AG09309 (cell line): ENCODE results near the gene PXDC1.

ENCODE experiments used
- DNase-seq: peaks from one replicate; pipeline ENCODE4 v3.0.0-alpha.2; 2010; ENCODE audit warnings: low read depth
- H3K4me3 ChIP-seq: 2 replicates; pipeline ENCODE4 v1.5.1; 2011; ENCODE audit warnings: mild to moderate bottlenecking, low read depth, low read length, moderate library complexity; ENCODE audit not compliant: control insufficient read depth
- CTCF ChIP-seq: IDR thresholded peaks from 2 replicates; pipeline ENCODE4 v1.5.1; 2011; ENCODE audit warnings: mild to moderate bottlenecking, low read depth, low read length, inconsistent platforms; ENCODE audit not compliant: insufficient read depth, control insufficient read depth; ENCODE audit errors: missing control alignments

The PXDC1 gene

GRCh38 chr6:3745566-3746118 is 5.9 kb downstream of the PXDC1 start:
- no peak for DNase-seq
- TF ChIP-seq CTCF: no peak
- no peak overlapping the region for H3K4me3 ChIP-seq

- DNase-seq: no peak
- H3K4me3 ChIP-seq: no peak overlapping the region
- no peak for TF ChIP-seq CTCF
Measured at GRCh38 chr6:3744901-3745470, 6.5 kb downstream of the PXDC1 start.

- no peak for DNase-seq
- no peak for TF ChIP-seq CTCF
- no peak overlapping the region for H3K4me3 ChIP-seq
Measured at GRCh38 chr6:3744211-3744900, 7.2 kb downstream of the PXDC1 start.

- no peak for TF ChIP-seq CTCF
- DNase-seq: no peak
- H3K4me3 ChIP-seq: no peak overlapping the region
Measured at GRCh38 chr6:3743541-3743940, 8.0 kb downstream of the PXDC1 start.

- TF ChIP-seq CTCF: peak; percentile 95
- no peak for DNase-seq
- no peak overlapping the region for H3K4me3 ChIP-seq
Measured at GRCh38 chr6:3742426-3743344, 8.8 kb downstream of the PXDC1 start.

GRCh38 chr6:3742076-3742425 is 9.5 kb downstream of the PXDC1 start:
- DNase-seq: no peak
- no peak overlapping the region for H3K4me3 ChIP-seq
- TF ChIP-seq CTCF: no peak
